H1 (cell line): Measurements from ENCODE around the gene PCDHGB3.

Experiments
- CEBPB ChIP-seq: IDR thresholded peaks from 2 replicates; pipeline ENCODE4 v1.6.1; 2012; ENCODE audit warnings: low read depth, low read length
- CHD2 ChIP-seq: IDR thresholded peaks from 2 replicates; pipeline ENCODE4 v1.6.1; 2012; ENCODE audit warnings: low read length, improper control_type of control experiment
- CTCF ChIP-seq, 3 experiments: IDR thresholded peaks; 1 replicate in 2 of 3; 2 replicates in 1 of 3; pipeline versions ENCODE4 v1.5.1 to v1.6.1; 2011; ENCODE audit warnings: low read length in 3 of 3, mild to moderate bottlenecking in 3 of 3, inconsistent platforms in 2 of 3, low read depth in 1 of 3, moderate library complexity in 1 of 3; ENCODE audit not compliant: insufficient read depth in 1 of 3; ENCODE audit errors: control extremely low read depth in 1 of 3
- EP300 ChIP-seq, 2 experiments: IDR thresholded peaks; 1 replicate in 1 of 2; 2 replicates in 1 of 2; pipeline ENCODE4 v1.6.1; 2011 to 2012; ENCODE audit warnings: low read depth in 2 of 2, low read length in 2 of 2, mild to moderate bottlenecking in 2 of 2, borderline replicate concordance in 1 of 2, inconsistent platforms in 1 of 2, moderate library complexity in 1 of 2
- EZH2 ChIP-seq: fragments of 200-600 bp; sonication (generic); IDR thresholded peaks from 2 replicates; pipeline ENCODE4 v1.7.1; 2012; ENCODE audit warnings: low read depth, mild to moderate bottlenecking, moderate library complexity, low read length, inconsistent platforms; ENCODE audit not compliant: severe bottlenecking
- PHF8 ChIP-seq: fragments of 200-600 bp; sonication (generic); conservative IDR thresholded peaks from 2 replicates; pipeline ENCODE4 v1.7.1; 2012; ENCODE audit warnings: low read depth, mild to moderate bottlenecking, inconsistent platforms, low read length, moderate library complexity
- POLR2A ChIP-seq, 2 experiments: IDR thresholded peaks; 1 replicate in 1 of 2; 2 replicates in 1 of 2; pipeline ENCODE4 v1.6.1; 2011; ENCODE audit warnings: low read depth in 2 of 2, low read length in 2 of 2, mild to moderate bottlenecking in 2 of 2; ENCODE audit errors: control extremely low read depth in 1 of 2
- POLR2AphosphoS5 ChIP-seq: IDR thresholded peaks from 2 replicates; pipeline ENCODE4 v1.6.1; 2011; ENCODE audit warnings: low read depth, low read length
- TCF12 ChIP-seq: IDR thresholded peaks from 2 replicates; pipeline ENCODE4 v1.6.1; 2011; ENCODE audit warnings: low read depth, mild to moderate bottlenecking, low read length
- YY1 ChIP-seq: IDR thresholded peaks from 2 replicates; pipeline ENCODE4 v1.6.1; 2011; ENCODE audit warnings: low read depth, mild to moderate bottlenecking, low read length
- TF ChIP-seq, protein P1 (sequence below): IDR thresholded peaks from 2 replicates; pipeline ENCODE4 v1.6.1; 2011; ENCODE audit warnings: low read length, improper control_type of control experiment

DNA sequence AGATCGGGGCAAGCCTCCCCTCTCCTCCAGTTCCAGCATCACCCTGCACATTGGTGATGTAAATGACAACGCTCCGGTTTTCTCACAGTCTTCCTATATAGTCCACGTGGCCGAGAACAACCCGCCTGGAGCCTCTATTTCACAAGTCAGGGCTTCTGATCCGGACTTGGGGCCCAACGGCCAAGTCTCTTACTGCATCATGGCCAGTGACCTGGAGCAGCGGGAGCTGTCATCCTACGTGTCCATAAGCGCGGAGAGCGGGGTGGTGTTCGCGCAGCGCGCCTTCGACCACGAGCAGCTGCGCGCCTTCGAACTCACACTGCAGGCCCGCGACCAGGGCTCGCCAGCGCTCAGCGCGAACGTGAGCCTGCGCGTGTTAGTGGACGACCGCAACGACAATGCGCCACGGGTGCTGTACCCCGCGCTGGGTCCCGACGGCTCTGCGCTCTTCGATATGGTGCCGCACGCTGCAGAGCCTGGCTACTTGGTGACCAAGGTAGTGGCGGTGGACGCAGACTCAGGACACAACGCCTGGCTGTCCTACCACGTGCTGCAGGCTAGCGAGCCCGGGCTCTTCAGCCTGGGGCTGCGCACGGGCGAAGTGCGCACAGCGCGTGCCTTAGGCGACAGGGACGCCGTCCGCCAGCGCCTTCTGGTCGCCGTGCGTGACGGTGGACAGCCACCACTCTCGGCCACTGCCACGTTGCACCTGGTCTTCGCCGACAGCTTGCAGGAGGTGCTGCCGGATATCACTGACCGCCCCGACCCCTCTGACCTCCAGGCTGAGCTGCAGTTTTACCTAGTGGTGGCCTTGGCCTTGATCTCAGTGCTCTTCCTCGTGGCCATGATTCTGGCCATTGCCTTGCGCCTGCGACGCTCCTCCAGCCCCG is 19.4 kb downstream of the PCDHGB3 start:
- TF ChIP-seq CTCF (IDR thresholded peaks at IDR 0.05; ENCODE audit: control extremely low read depth in 1 of 3, insufficient read depth in 1 of 3, low read depth in 1 of 3, low read length in 3 of 3) (no peak), PHF8 (no peak), CEBPB (no peak), POLR2A (IDR thresholded peaks at IDR 0.05; ENCODE audit: control extremely low read depth in 1 of 2, low read depth in 2 of 2, low read length in 2 of 2) (no peak), EP300 (IDR thresholded peaks at IDR 0.05; ENCODE audit: borderline replicate concordance in 1 of 2, low read depth in 2 of 2, low read length in 2 of 2) (no peak), POLR2AphosphoS5 (no peak), EZH2 (no peak), YY1 (no peak), CHD2 (no peak), TCF12 (no peak)
- TF ChIP-seq, protein P1, sequence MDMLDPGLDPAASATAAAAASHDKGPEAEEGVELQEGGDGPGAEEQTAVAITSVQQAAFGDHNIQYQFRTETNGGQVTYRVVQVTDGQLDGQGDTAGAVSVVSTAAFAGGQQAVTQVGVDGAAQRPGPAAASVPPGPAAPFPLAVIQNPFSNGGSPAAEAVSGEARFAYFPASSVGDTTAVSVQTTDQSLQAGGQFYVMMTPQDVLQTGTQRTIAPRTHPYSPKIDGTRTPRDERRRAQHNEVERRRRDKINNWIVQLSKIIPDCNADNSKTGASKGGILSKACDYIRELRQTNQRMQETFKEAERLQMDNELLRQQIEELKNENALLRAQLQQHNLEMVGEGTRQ = no peak
